Mesenchymal stem cell (in vitro differentiated cells and primary cell): ENCODE results near the gene CYP2S1.
A peak's percentile ranks its signal among the peaks of the same experiment; 100 is the strongest.
"Not testable (repeated sequence)": the region's sequence is repeated elsewhere in the genome, so short reads cannot be mapped to it uniquely, and the experiment has no call there.

Experiments used
- DNase-seq: peaks from one replicate; pipeline ENCODE4 v3.0.0-alpha.2; 2013
- H2AFZ ChIP-seq: one replicate; pipeline ENCODE4 v1.6.1; 2013; ENCODE audit warnings: low read depth, mild to moderate bottlenecking, control low read depth, inconsistent platforms, low read length, moderate library complexity
- H2AK5ac ChIP-seq: 2 replicates; pipeline ENCODE4 v1.6.1; 2013; ENCODE audit warnings: low read length, moderate library complexity, mild to moderate bottlenecking, inconsistent platforms; ENCODE audit not compliant: severe bottlenecking
- H2BK120ac ChIP-seq: one replicate; pipeline ENCODE4 v1.6.1; 2013; ENCODE audit warnings: low read depth, mild to moderate bottlenecking, inconsistent platforms, low read length, moderate library complexity
- H2BK12ac ChIP-seq, 2 experiments: one replicate each; pipeline ENCODE4 v1.6.1; 2013; ENCODE audit warnings: inconsistent platforms in 2 of 2, low read length in 2 of 2, mild to moderate bottlenecking in 2 of 2, moderate library complexity in 2 of 2, control low read depth in 1 of 2
- H2BK15ac ChIP-seq: one replicate; pipeline ENCODE4 v1.6.1; 2013; ENCODE audit warnings: mild to moderate bottlenecking, low read depth, inconsistent platforms; ENCODE audit not compliant: poor library complexity, severe bottlenecking
- H2BK5ac ChIP-seq: 2 replicates; pipeline ENCODE4 v1.6.1; 2013; ENCODE audit warnings: low read depth, mild to moderate bottlenecking, low read length, control low read depth, inconsistent platforms; ENCODE audit not compliant: poor library complexity, severe bottlenecking
- H3K14ac ChIP-seq, 2 experiments: one replicate each; pipeline ENCODE4 v1.6.1; 2013; ENCODE audit warnings: inconsistent platforms in 2 of 2, low read length in 2 of 2, control low read depth in 1 of 2, mild to moderate bottlenecking in 1 of 2, moderate library complexity in 1 of 2
- H3K18ac ChIP-seq, 2 experiments: one replicate each; pipeline ENCODE4 v1.6.1; 2013; ENCODE audit warnings: inconsistent platforms in 2 of 2, low read length in 2 of 2, control low read depth in 1 of 2, low read depth in 1 of 2, mild to moderate bottlenecking in 1 of 2
- H3K23ac ChIP-seq, 2 experiments: one replicate each; pipeline ENCODE4 v1.6.1; 2013; ENCODE audit warnings: inconsistent platforms in 2 of 2, low read length in 2 of 2, mild to moderate bottlenecking in 2 of 2, moderate library complexity in 2 of 2, control low read depth in 1 of 2
- H3K27ac ChIP-seq: 2 replicates; pipeline ENCODE4 v1.5.1; 2013; ENCODE audit warnings: mild to moderate bottlenecking, moderate library complexity, low read length, control low read depth, inconsistent platforms; ENCODE audit not compliant: poor library complexity, severe bottlenecking
- H3K27me3 ChIP-seq, 2 experiments: 2 replicates each; pipeline versions ENCODE4 v1.6.1 to v1.7.0; 2013; ENCODE audit warnings: low read length in 2 of 2, mild to moderate bottlenecking in 2 of 2, moderate library complexity in 2 of 2, control low read depth in 1 of 2, inconsistent platforms in 1 of 2; ENCODE audit not compliant: control insufficient read depth in 1 of 2, insufficient read depth in 1 of 2
- H3K36me3 ChIP-seq, 2 experiments: 2 replicates each; pipeline versions ENCODE4 v1.6.1 to v1.7.0; 2013; ENCODE audit warnings: low read length in 2 of 2, control low read depth in 1 of 2, inconsistent platforms in 1 of 2, low read depth in 1 of 2, mild to moderate bottlenecking in 1 of 2; ENCODE audit not compliant: insufficient read depth in 2 of 2, control insufficient read depth in 1 of 2
- H3K4ac ChIP-seq, 2 experiments: one replicate each; pipeline ENCODE4 v1.6.1; 2013; ENCODE audit warnings: inconsistent platforms in 2 of 2, low read length in 2 of 2, mild to moderate bottlenecking in 2 of 2, moderate library complexity in 2 of 2, control low read depth in 1 of 2, low read depth in 1 of 2
- H3K4me1 ChIP-seq: 2 replicates; pipeline ENCODE4 v1.6.1; 2013; ENCODE audit warnings: low read depth, low read length, control low read depth; ENCODE audit not compliant: control insufficient read depth, insufficient read depth
- H3K4me2 ChIP-seq: 2 replicates; pipeline ENCODE4 v1.6.1; 2013; ENCODE audit warnings: low read length, mild to moderate bottlenecking, inconsistent platforms; ENCODE audit not compliant: poor library complexity, severe bottlenecking
- H3K4me3 ChIP-seq, 2 experiments: 2 replicates each; pipeline versions ENCODE4 v1.5.1 to v1.7.0; 2013; ENCODE audit warnings: low read length in 2 of 2, mild to moderate bottlenecking in 2 of 2, control low read depth in 1 of 2, low read depth in 1 of 2; ENCODE audit not compliant: insufficient read depth in 1 of 2
- H3K79me1 ChIP-seq: replicated peaks from 2 replicates; pipeline ENCODE4 v1.6.1; 2013; ENCODE audit warnings: mild to moderate bottlenecking, control low read depth, low read length, inconsistent platforms; ENCODE audit not compliant: poor library complexity, severe bottlenecking
- H3K9ac ChIP-seq: 2 replicates; pipeline ENCODE4 v1.7.0; 2013; ENCODE audit warnings: mild to moderate bottlenecking, low read length, moderate library complexity
- H3K9me3 ChIP-seq: 2 replicates; pipeline ENCODE4 v1.7.0; 2013; ENCODE audit warnings: mild to moderate bottlenecking, low read length; ENCODE audit not compliant: control insufficient read depth
- H4K8ac ChIP-seq: one replicate; pipeline ENCODE4 v1.6.1; 2013; ENCODE audit warnings: inconsistent platforms, mild to moderate bottlenecking, low read length, moderate library complexity
- H4K91ac ChIP-seq: one replicate; pipeline ENCODE4 v1.6.1; 2013; ENCODE audit warnings: mild to moderate bottlenecking, low read length, inconsistent platforms
- WGBS: methylation state at CpG from one replicate; pipeline ENCODE4 v1.1.7; 2013; ENCODE audit warnings: mixed read lengths; 5-methylcytosine and 5-hydroxymethylcytosine counted together

The CYP2S1 gene

DNA sequence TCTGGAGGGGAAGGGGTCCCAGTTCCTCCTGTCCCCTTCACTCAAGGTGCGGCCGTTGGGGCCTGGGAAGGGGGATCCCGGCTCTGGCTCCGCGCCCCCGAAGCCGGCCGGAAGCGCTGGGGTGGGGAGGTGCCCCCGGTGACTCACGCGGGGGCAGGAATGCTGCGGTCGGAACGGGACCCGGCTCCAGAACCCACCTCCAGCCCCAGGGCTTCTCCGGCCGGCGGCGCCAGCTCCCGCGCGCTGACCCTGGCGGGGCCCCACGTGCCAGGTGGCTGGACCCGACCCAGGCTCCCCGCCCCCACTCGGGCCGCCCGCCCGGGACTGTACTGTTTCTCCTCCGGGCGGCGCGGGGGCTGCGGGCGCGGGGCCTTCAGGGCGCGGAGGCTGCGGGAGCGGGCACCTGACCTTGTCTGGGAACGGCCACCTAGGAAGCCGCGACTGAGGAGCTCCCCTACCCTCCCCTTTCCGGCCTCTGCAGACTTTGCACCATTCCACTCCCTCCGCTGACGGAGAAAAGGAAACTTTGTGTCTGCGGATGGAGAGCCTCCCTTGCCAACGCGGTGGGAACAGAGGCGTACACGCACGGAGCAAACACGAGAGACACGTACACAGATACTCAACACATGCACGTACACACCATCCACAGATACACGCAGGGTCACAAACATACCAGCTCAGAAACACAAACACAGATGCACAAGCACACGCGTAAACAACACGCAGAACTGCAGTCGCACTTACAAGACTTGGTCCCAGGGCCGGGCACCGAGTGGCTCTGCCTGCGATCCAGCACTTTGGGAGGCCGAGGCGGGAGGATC, 33.2 kb downstream of the CYP2S1 start:
- H3K9me3 ChIP-seq = no peaks in the 10 kb centered on the region
- H2BK120ac ChIP-seq = peak overlapping the region; percentile 86
- H2BK5ac ChIP-seq = peak overlapping the region; percentile 86
- H3K4me1 ChIP-seq = peaks cover 48% of the 10 kb centered on the region
- H4K8ac ChIP-seq = peak overlapping the region; percentile 96
- H2AFZ ChIP-seq = no peak overlapping the region
- H3K18ac ChIP-seq = peak overlapping the region; percentile 72 to 96
- peak overlapping the region; percentile 95 for H3K27ac ChIP-seq
- peak overlapping the region; percentile 72 for H2AK5ac ChIP-seq
- no peak overlapping the region for H3K23ac ChIP-seq
- peak; percentile 89 for DNase-seq
- peak overlapping the region in 1 of 2 experiments; percentile 36 for H3K14ac ChIP-seq
- peak overlapping the region; percentile 55 for H2BK15ac ChIP-seq
- H3K27me3 ChIP-seq = no peaks in the 10 kb centered on the region
- WGBS = 7% methylated on average over 61 of the region's 67 CpGs
- H2BK12ac ChIP-seq = peak overlapping the region; percentile 6 to 64
- H4K91ac ChIP-seq = peak overlapping the region; percentile 95
- H3K4ac ChIP-seq = peak overlapping the region; percentile 61 to 76
- peaks cover 52 to 60% of the 10 kb centered on the region in 2 experiments for H3K36me3 ChIP-seq
- H3K9ac ChIP-seq = peak overlapping the region; percentile 84
- peak overlapping the region in 1 of 2 experiments; percentile 70 for H3K4me3 ChIP-seq
- peak overlapping the region; percentile 52 for H3K4me2 ChIP-seq
- peaks cover 7% of the 10 kb centered on the region for H3K79me1 ChIP-seq

DNA sequence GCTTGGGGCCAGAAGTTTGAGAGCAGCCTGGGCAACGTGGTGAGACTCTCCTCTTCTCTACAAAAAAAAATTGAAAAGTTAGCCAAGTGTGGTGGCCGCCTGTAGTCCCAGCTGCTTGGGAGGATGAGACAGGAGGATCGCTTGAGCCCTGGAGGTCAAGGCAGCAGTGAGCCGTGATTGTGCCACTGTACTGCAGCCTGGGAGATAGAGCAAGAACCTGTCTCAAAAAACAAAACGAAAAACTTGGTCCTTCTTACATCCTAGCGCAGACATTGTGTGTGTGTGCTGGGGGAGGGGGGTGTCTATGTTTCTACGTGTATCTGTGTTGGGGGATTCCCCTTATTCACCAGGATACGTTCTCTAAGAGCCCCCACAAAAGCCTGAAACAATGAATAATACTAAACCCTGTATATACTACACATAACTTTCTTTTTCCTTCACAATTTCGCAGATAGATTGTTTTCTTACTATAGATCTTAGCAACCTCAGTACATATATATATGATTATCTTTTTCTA, 33.9 kb downstream of the CYP2S1 start:
- 61% methylated on average over 4 of the region's 9 CpGs for WGBS
- Histone ChIP-seq H2AFZ (no peak overlapping the region), H3K4me3 (peak overlapping the region in 1 of 2 experiments; percentile 70), H2BK12ac (peak overlapping the region; percentile 6 to 64), H3K9ac (peak overlapping the region; percentile 84), H2AK5ac (peak overlapping the region; percentile 72), H4K8ac (peak overlapping the region; percentile 96), H3K18ac (peak overlapping the region; percentile 15 to 96), H3K27ac (peak overlapping the region; percentile 84), H3K36me3 (peaks cover 48 to 58% of the 10 kb centered on the region in 2 experiments), H3K79me1 (peaks cover 9% of the 10 kb centered on the region), H2BK5ac (peak overlapping the region; percentile 86), H3K23ac (no peak overlapping the region), H3K4me1 (peaks cover 42% of the 10 kb centered on the region), H4K91ac (peak overlapping the region; percentile 95), H2BK120ac (peak overlapping the region; percentile 86), H2BK15ac (no peak overlapping the region), H3K9me3 (no peaks in the 10 kb centered on the region), H3K27me3 (no peaks in the 10 kb centered on the region), H3K4ac (peak overlapping the region; percentile 61 to 76), H3K14ac (peak overlapping the region in 1 of 2 experiments; percentile 28), H3K4me2 (peak overlapping the region; percentile 36)
- no peak for DNase-seq

DNA sequence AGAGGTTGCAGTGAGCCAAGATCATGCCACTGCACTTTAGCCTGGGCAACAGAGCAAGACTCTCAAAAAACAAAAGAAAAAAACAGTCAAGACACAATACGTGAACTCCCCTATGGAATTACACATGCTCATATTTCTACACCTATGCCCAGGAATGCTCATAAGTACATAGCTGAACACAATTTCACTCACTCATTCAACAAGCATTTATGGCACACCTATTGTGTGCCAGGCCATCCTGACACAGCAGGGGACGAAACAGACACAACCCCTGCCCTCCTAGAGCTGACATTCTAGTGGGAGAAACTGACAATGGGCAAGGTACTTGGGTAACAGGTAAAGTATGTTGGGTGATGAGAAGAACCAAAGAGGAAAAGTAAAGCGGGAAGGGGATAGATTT, 35.5 kb downstream of the CYP2S1 start:
- Histone ChIP-seq H2BK120ac (no peak overlapping the region), H2BK15ac (no peak overlapping the region)
- 66% methylated on average over 2 of the region's 3 CpGs for WGBS

GRCh38 chr19:41229338-41229737, 36.3 kb downstream of the CYP2S1 start:
- Histone ChIP-seq H2AK5ac (peak overlapping the region; percentile 10), H3K18ac (peak overlapping the region in 1 of 2 experiments; percentile 73), H3K14ac (peak overlapping the region in 1 of 2 experiments; percentile 49), H3K27ac (peak overlapping the region; percentile 2), H3K36me3 (peaks cover 61 to 69% of the 10 kb centered on the region in 2 experiments), H3K9ac (peak overlapping the region; percentile 3), H4K8ac (peak overlapping the region; percentile 35), H3K4me1 (peaks cover 27% of the 10 kb centered on the region), H3K79me1 (peaks cover 19% of the 10 kb centered on the region), H2BK12ac (peak overlapping the region in 1 of 2 experiments; percentile 14)
- not testable (repeated sequence) for H3K4me3 ChIP-seq, H3K4ac ChIP-seq, H3K4me2 ChIP-seq, H3K23ac ChIP-seq, H2AFZ ChIP-seq, H2BK120ac ChIP-seq, H4K91ac ChIP-seq, H3K9me3 ChIP-seq, H2BK5ac ChIP-seq, H3K27me3 ChIP-seq, H2BK15ac ChIP-seq
- peak; percentile 58 for DNase-seq
- 65% methylated on average over 5 of the region's 5 CpGs for WGBS

More for the DNA sequence above, 35.5 kb downstream of the CYP2S1 start:
- Histone ChIP-seq H2BK12ac (no peak overlapping the region), H2BK5ac (no peak overlapping the region), H3K79me1 (peaks cover 13% of the 10 kb centered on the region), H3K36me3 (peaks cover 55 to 64% of the 10 kb centered on the region in 2 experiments), H3K4me3 (no peak overlapping the region), H2AK5ac (peak overlapping the region; percentile 60), H3K23ac (no peak overlapping the region), H4K91ac (no peak overlapping the region), H4K8ac (peak overlapping the region; percentile 74), H3K4ac (no peak overlapping the region), H3K9ac (no peak overlapping the region), H3K4me2 (no peak overlapping the region), H3K27me3 (no peaks in the 10 kb centered on the region), H3K18ac (no peak overlapping the region), H2AFZ (no peak overlapping the region), H3K4me1 (peaks cover 33% of the 10 kb centered on the region), H3K9me3 (no peaks in the 10 kb centered on the region), H3K14ac (no peak overlapping the region), H3K27ac (no peak overlapping the region)
- no peak for DNase-seq
